Glomerular visceral epithelial cell (primary cell): ENCODE results near the gene EML4.
"Not testable (repeated sequence)": the region's sequence is repeated elsewhere in the genome, so short reads cannot be mapped to it uniquely, and the experiment has no call there.

Experiments
- DNase-seq: peaks from one replicate; pipeline ENCODE4 v3.0.0-alpha.2; 2016; ENCODE audit errors: extremely low spot score

Gene EML4

GRCh38 chr2:42350434-42351063, 181.4 kb downstream of the EML4 start:
- no peak for DNase-seq

DNA sequence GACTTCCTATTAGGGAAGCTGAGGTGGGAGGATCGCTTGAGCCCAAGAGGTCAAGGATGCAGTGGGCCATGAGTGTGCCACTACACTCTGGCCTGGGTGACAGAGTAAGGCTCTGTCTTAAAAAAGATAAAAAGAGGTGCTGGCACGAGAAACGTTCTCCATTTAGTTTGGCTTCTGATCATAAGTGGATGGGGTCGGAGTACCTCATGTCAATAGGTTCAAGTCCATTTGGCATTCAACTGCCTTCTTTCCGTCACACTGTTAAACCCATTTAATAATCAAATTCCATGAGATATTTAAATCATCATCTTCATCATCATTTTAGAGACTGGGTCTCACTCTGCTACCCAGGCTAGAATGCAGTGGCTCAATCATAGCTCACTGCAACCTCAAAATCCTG, 182.7 kb downstream of the EML4 start:
- no peak for DNase-seq

DNA sequence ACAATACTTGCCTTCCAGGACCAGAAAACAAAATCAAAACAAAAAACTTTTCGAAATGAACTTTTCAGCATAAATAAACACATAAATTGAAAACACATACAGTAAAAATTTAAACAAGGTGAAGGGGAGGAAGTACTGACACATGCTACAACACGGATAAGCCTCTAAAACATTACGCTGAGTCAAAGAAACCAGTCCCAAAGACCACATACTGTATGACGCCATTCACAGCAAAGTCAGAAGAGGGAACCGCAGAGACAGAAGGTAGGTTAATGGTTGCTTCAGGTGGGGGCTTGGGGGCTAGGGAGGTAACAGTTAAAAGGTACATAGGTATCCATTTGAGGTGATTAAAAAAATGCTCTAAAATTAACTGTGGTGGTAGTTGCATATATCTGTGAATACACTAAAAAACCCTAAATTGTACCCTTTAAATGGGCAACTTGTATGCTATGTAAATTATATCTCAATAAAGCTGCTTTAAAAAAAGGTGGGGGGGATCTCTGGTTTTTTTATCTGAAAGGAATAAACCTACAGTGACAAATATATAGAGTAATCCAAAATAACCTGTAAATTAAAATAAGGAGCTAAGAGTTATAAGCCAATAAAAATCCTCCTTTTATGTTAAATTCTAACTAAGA, 184.8 kb downstream of the EML4 start:
- no peak for DNase-seq

DNA sequence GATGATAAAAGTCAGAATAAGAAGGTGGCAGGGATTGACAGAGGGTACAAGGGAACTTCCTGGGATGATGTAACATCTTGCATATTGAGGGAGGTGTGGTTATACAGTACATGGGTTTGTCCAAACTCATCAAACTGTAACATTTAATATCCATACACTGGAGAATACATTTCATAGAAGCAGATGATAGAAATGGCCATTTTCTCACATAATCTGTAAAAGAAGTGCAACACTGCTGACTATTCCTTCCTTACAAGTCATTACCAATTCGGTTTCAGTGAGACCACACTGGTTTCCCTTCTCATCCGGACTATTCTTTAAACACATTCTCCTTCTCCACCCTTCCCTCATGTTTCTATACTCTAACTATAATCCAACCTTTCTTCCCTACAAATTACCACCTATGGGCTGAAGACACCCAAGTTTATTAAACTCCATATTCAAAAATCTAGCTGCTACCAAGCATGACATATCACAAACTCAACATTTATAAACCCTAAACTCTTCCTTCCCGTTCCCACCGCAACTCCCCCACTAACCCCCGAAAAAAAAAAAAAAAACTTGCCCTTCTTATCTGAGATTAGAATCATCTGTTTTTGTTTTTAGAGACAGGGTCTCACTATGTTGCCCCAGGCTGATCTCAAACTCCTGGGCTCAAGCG, 190.3 kb downstream of the EML4 start:
- DNase-seq, result no peak

DNA sequence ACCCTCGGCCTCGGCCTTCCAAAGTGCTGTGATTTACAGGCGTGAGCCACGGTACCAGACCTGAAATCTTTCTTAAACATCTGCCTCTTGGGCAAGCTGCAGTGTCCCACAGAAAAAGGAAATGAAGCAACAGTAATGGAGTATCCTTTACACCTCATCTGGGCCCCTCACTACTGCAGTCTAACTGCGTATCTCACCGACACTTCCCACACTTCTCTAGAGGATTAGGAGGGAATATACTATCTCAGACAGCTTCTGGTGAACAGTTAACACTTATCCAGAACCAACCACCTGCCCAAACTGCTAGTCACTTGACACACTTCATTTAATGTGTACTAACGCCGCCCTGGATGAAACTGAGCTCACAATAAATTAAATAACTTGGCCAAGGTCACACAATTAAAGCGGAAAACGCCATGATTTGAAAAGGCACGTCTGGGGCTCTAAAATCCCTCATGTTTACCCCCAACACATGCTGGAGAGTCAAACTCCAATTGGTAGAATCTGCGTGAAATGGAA, 190.9 kb downstream of the EML4 start:
- DNase-seq, result no peak

DNA sequence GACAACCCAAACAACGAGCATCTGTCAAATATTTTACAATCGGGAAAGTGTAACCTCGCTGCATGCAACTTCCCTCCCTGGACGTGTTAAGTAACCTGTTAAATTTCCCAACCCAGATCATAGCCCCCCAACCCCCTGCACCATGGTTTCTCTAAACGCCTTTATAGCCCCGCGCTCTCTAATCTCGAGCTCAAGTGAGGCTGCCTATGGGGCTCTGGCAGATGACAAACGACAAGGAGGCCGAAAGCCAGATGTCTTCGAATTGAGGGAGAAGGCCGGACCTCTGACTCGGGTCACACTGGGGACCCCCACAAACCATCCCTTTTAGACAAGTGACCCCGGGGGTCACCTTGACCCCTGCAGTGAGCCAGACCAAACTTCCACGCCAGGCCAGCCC, 191.3 kb downstream of the EML4 start:
- no peak for DNase-seq

- DNase-seq, result peak; percentile 96
These were observed 192.0 kb downstream of the EML4 start, which contains the start of gene COX7A2L for GRCh38 chr2:42360890-42361727. Gene COX7A2L, minus strand, starts transcription at chr2:42361217. Its CDS starts 56 bp downstream, at chr2:42361161.

DNA sequence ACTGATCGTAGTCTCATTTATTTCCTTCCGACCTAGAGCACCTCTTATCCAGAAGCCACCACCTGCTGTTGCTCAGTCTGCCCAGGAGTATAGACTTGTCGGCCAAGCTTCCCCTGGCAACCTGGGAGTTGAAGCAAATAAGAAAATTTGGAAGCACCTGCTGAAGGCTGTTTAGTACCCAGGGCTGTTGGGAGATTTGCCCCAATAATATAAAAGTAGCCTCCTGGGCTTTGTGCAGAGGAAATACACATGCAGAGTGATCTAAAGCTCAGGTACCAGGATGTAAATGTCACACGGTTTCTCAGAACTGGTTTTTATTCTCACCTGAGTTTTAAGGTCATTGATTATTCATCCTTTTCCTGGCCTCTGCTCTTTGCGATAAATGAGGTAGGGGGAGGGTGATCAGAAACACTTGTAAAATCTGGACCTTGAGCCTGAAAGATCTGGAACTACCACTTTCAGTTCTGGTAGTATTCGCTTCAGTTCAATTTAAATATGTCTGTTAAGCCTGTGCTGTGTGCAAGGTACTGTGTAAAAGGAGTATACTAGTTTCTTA, 192.7 kb downstream of the EML4 start:
- DNase-seq, result no peak

DNA sequence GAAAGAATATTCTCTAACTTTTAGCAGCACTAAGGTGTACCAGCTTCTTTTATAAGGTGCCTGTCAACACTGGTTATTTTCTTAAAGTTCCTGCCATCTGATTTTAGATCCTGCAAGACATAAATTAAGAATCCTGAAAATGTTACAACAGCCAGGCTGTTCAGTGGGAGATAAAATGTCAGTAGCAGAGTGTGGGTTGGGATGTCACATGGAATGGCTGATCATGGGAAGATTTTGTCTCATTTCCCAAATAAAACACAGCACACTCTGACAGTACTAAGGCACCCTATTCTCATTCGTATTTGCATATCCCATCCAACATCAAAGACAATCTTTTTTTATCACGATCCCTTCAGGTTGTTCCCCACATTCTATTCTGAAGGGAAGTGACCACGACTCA, 194.3 kb downstream of the EML4 start:
- DNase-seq, result no peak

- no peak for DNase-seq
These were observed 195.5 kb downstream of the EML4 start for GRCh38 chr2:42364658-42365057.

GRCh38 chr2:42366411-42366810, 197.3 kb downstream of the EML4 start:
- DNase-seq, result no peak

- DNase-seq, result no peak
These were observed 198.7 kb downstream of the EML4 start for GRCh38 chr2:42367835-42368234.

DNA sequence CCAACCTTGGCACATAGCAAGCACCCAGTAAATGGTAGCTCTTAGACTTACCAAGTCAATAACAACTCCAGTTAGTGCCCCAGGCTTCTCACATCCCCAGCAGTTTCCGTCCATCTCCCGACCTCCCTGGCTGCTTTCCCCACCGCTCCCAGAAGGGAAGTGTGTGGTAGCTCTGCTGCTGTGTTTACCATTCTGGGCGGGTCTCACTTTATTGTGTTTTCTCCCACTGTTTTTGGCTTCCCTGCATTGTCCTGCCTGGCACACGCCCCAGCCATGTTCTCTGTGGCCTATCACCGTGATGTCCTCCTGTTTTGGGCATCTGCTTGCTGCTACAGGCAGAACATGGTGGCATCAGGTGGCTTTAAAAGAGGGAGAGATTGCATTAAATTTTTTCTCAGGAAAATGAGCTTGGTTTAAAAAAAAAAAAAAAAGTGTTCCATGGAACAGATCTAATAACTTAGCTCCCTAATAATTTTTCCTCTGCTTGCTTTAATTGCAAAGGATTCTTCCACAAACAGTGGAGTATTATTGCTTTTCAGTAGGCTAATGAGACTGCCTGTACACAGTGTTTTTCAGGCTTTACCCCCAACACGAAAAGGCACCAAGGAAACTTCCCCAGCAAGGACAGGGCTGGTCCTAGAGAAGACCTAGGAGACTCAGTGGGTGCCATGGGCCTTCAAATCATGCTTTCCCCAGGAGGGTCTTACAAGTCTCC, 199.8 kb downstream of the EML4 start:
- DNase-seq, result no peak

DNA sequence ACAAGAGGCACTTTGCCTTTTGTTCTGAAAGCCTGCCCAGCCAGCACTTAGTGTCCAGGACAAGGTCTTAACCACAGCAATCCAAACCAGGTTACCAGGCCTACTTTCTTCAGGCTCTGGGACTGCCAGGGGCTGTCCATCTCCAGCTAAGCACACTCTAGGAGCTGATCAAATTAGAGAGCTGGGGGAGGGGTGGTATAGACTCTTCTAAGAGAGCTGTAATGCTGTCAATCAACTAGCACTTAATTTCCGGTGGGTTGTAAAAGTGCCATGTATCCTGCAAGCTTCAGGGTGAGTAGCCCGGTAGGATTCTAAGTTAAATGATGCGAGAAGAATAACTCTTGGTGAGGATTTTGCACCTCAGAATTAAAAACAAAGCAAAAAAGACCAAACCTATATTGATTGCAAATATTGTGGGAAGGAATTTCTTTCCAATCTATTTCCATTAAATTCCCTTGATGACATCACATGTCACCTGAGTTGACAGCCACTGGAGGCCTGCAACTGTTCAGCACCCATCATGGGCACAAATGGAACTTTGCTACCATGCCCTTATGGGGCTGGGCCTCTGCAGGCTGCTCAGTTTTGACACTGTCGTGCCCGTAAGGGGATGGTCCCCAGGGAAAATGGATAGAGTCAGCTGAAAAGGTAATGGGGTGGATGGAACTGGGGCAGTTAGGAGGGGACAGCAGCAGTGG, 200.5 kb downstream of the EML4 start:
- DNase-seq, result no peak

GRCh38 chr2:42371611-42372473, 202.7 kb downstream of the EML4 start:
- no peak for DNase-seq

DNA sequence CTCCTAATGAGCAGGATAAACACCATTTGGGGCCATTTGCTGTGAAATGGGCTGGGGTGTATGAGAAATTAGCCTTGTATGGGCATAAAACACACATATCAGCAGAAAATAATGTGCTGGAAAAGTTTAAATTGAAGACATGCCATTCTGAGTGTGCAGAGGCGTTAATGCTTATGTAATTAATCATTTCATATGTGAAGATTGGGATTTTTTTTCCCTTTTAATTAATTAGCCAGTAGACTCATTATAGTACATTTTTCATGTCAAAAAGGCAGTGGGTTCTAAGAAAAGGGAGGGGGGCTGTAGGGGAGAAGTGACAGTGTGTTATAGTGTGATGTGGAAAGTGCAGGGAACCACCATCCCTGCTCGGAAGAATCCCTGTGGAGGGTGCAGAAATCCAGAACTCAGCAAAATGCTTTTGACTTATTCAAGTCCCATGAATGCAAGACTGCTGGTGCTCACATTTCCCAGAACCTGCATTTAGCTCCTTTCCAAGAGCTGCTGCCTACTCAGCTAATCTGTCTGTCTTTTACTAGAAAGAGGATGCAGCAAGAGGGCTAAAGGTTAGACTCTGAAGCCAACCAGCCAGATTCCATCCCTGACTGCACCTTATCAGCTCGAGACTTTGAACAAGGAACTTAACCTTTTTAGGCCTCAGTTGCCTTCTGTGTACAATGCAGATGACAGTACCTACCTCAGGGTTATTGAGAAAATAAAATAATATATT, 203.5 kb downstream of the EML4 start:
- DNase-seq, result no peak

DNA sequence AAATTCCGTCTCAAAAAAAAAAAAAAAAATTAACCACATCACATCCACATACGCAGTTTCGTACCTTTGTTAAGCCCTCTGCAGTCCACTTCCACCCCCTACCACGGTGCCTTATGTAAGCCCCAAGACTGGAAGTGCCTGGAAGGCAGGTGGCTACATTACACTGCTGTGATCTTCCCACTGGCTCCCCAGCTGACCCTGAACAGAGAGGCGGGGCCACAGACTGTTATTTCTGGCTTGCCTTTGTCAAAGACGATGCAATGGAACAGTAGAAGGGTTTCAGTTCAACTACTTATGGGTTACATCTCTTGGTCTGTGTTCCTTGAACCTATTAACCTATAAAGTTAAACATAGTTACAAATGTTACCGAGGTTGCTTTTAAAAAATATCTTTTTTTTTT, 207.6 kb downstream of the EML4 start:
- DNase-seq, result no peak

DNA sequence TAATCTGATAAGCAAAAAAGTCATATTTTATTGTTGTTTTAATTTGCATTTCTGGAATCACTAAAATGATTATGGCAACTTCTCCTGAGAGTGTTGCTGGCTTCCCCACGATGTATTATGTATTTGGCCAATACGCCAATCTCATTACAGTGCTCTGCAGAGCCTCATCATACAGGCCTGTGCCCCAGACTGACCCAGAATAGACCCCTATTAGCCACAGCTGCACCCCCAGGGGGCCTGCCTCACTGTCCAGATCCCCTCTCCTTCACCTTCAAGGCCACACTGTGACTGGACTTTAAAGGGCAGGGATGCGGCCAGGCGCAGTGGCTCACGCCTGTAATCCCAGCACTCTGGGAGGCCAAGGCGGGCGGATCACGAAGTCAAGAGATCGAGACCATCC, 209.3 kb downstream of the EML4 start:
- no peak for DNase-seq

- DNase-seq, result not testable (repeated sequence)
These were observed 210.9 kb downstream of the EML4 start for GRCh38 chr2:42380026-42380425.
